H1 (cell line): ENCODE results near the gene UHRF2. TPM values are rescaled to one million over a fixed set of nuclear protein-coding genes. Genes with fewer than 3 reads are reported as not detected.

Experiments used
- CTCF ChIA-PET: fragments of 300-600 bp; sonication (Branson Sonifier 250); formaldehyde crosslinking; loops from one replicate; lab custom pipeline; 2021; ENCODE audit not compliant: partially characterized antibody; lab: Charles Lee
- POLR2A ChIA-PET: fragments of 300-600 bp; sonication (Branson Sonifier 250); formaldehyde crosslinking; loops from one replicate; lab custom pipeline; 2021; ENCODE audit warnings: inconsistent platforms; ENCODE audit not compliant: partially characterized antibody; lab: Charles Lee
- DNase-seq, 2 experiments: peaks; one replicate each; pipeline versions ENCODE4 v3.0.0 to v3.0.0-alpha.2; 2010 to 2022; ENCODE audit warnings: low spot score in 2 of 2, low read depth in 1 of 2, mixed read lengths in 1 of 2
- FAIRE-seq: peaks from 2 replicates; lab custom pipeline; 2011; peaks lifted over from hg19 to GRCh38; lab: Jason Lieb, UNC
- H2AFZ ChIP-seq: 2 replicates; pipeline ENCODE4 v1.8.1; 2012; ENCODE audit warnings: low read length, inconsistent platforms
- H2AK5ac ChIP-seq: 2 replicates; pipeline ENCODE4 v1.6.1; 2013; ENCODE audit warnings: low read depth, low read length
- H2BK120ac ChIP-seq: replicated peaks from 2 replicates; pipeline ENCODE3; 2013; ENCODE audit warnings: low read depth, low read length, inconsistent platforms
- H2BK12ac ChIP-seq: 2 replicates; pipeline ENCODE4 v1.6.1; 2013; ENCODE audit warnings: low read depth, low read length
- H2BK15ac ChIP-seq: 2 replicates; pipeline ENCODE4 v1.6.1; 2013; ENCODE audit warnings: low read length
- H2BK20ac ChIP-seq: 2 replicates; pipeline ENCODE4 v1.6.1; 2013; ENCODE audit warnings: low read length
- H2BK5ac ChIP-seq: 2 replicates; pipeline ENCODE4 v1.6.1; 2013; ENCODE audit warnings: low read depth, low read length
- H3K14ac ChIP-seq: 2 replicates; pipeline ENCODE4 v1.6.1; 2013; ENCODE audit warnings: inconsistent platforms; ENCODE audit not compliant: insufficient read length
- H3K18ac ChIP-seq: 2 replicates; pipeline ENCODE4 v1.6.1; 2013; ENCODE audit warnings: low read length; ENCODE audit errors: extremely low read depth
- H3K23ac ChIP-seq: 2 replicates; pipeline ENCODE4 v1.6.1; 2013; ENCODE audit warnings: inconsistent platforms; ENCODE audit not compliant: insufficient read length
- H3K23me2 ChIP-seq: 2 replicates; pipeline ENCODE4 v1.6.1; 2013; ENCODE audit warnings: low read depth, low read length
- H3K27ac ChIP-seq: 2 replicates; pipeline ENCODE4 v1.6.1; 2011; ENCODE audit warnings: low read depth, low read length, inconsistent platforms
- H3K27me3 ChIP-seq, 4 experiments: replicated peaks in 1 of 4; 1 replicate in 1 of 4; 2 replicates in 3 of 4; pipeline versions ENCODE4 v1.6.1 to v1.8.1; 2011 to 2013; ENCODE audit warnings: low read length in 3 of 4, mild to moderate bottlenecking in 3 of 4, inconsistent platforms in 2 of 4, mixed read lengths in 2 of 4, moderate library complexity in 1 of 4; ENCODE audit not compliant: control insufficient read depth in 3 of 4, insufficient read depth in 3 of 4; ENCODE audit errors: extremely low read depth in 1 of 4
- H3K36me3 ChIP-seq, 4 experiments: 2 replicates each; pipeline versions ENCODE4 v1.6.1 to v1.8.1; 2011 to 2013; ENCODE audit warnings: mild to moderate bottlenecking in 4 of 4, low read length in 3 of 4, moderate library complexity in 2 of 4, control low read depth in 1 of 4, inconsistent platforms in 1 of 4; ENCODE audit not compliant: insufficient read depth in 4 of 4, control insufficient read depth in 2 of 4
- H3K4ac ChIP-seq: replicated peaks from 2 replicates; pipeline ENCODE3; 2013; ENCODE audit warnings: low read length, low read depth, mixed read lengths, inconsistent platforms; ENCODE audit not compliant: insufficient read length
- H3K4me1 ChIP-seq, 4 experiments: replicated peaks in 1 of 4; 1 replicate in 1 of 4; 2 replicates in 3 of 4; pipeline versions ENCODE4 v1.6.1 to v1.8.1; 2011 to 2013; ENCODE audit warnings: low read length in 3 of 4, inconsistent platforms in 2 of 4, mixed read lengths in 1 of 4; ENCODE audit not compliant: insufficient read depth in 4 of 4, control insufficient read depth in 3 of 4
- H3K4me2 ChIP-seq, 2 experiments: 2 replicates each; pipeline versions ENCODE4 v1.6.1 to v1.8.1; 2011 to 2013; ENCODE audit warnings: low read depth in 2 of 2, low read length in 2 of 2, control low read depth in 1 of 2, inconsistent platforms in 1 of 2, mild to moderate bottlenecking in 1 of 2; ENCODE audit not compliant: insufficient read depth in 1 of 2
- H3K4me3 ChIP-seq, 4 experiments: fragments of 200-600, 300-600 bp in 1 of 4; sonication (generic), shearing (Covaris generic), sonication (Bioruptor Twin) in 1 of 4; 2 replicates each; pipeline versions ENCODE4 v1.5.1 to v1.8.1; 2011 to 2016; ENCODE audit warnings: low read length in 4 of 4, low read depth in 3 of 4, control low read depth in 2 of 4, inconsistent platforms in 2 of 4, mild to moderate bottlenecking in 2 of 4, mixed read lengths in 1 of 4, moderate library complexity in 1 of 4; ENCODE audit not compliant: insufficient read depth in 2 of 4; ENCODE audit errors: extremely low read depth in 1 of 4
- H3K56ac ChIP-seq: replicated peaks from 2 replicates; pipeline ENCODE3; 2013; ENCODE audit warnings: low read depth, mild to moderate bottlenecking, mixed read lengths, low read length, inconsistent platforms; ENCODE audit not compliant: insufficient read length
- H3K79me1 ChIP-seq: 2 replicates; pipeline ENCODE4 v1.6.1; 2013; ENCODE audit warnings: low read depth, low read length, control low read depth
- H3K79me2 ChIP-seq, 2 experiments: 2 replicates each; pipeline versions ENCODE4 v1.6.1 to v1.8.1; 2012 to 2013; ENCODE audit warnings: low read length in 2 of 2, mild to moderate bottlenecking in 2 of 2, inconsistent platforms in 1 of 2; ENCODE audit not compliant: insufficient read depth in 2 of 2, control insufficient read depth in 1 of 2
- H3K9ac ChIP-seq, 4 experiments: replicated peaks in 1 of 4; 1 replicate in 1 of 4; 2 replicates in 3 of 4; pipeline versions ENCODE4 v1.6.1 to v1.8.1; 2011 to 2013; ENCODE audit warnings: low read depth in 3 of 4, low read length in 3 of 4, control low read depth in 2 of 4, mild to moderate bottlenecking in 2 of 4, moderate library complexity in 2 of 4, inconsistent platforms in 1 of 4; ENCODE audit errors: extremely low read depth in 1 of 4
- H3K9me3 ChIP-seq, 2 experiments: 2 replicates each; pipeline versions ENCODE4 v1.6.1 to v1.8.1; 2012 to 2013; ENCODE audit warnings: mild to moderate bottlenecking in 2 of 2, moderate library complexity in 2 of 2, control low read depth in 1 of 2, inconsistent platforms in 1 of 2, low read depth in 1 of 2, low read length in 1 of 2, mixed read lengths in 1 of 2; ENCODE audit not compliant: insufficient read depth in 2 of 2
- H4K20me1 ChIP-seq, 2 experiments: replicated peaks in 1 of 2; 2 replicates each; pipeline versions ENCODE3 to v1.8.1; 2011 to 2013; ENCODE audit warnings: inconsistent platforms in 2 of 2, low read length in 2 of 2, mild to moderate bottlenecking in 1 of 2; ENCODE audit not compliant: insufficient read depth in 2 of 2, control insufficient read depth in 1 of 2
- H4K5ac ChIP-seq: 2 replicates; pipeline ENCODE4 v1.6.1; 2013; ENCODE audit warnings: low read length, low read depth, mixed read lengths, inconsistent platforms; ENCODE audit not compliant: insufficient read length
- H4K8ac ChIP-seq: 2 replicates; pipeline ENCODE4 v1.8.0; 2013; ENCODE audit warnings: mild to moderate bottlenecking, moderate library complexity, low read length, inconsistent platforms; ENCODE audit not compliant: insufficient read depth; ENCODE audit errors: extremely low read depth
- H4K91ac ChIP-seq: replicated peaks from 2 replicates; pipeline ENCODE3; 2013; ENCODE audit warnings: low read length, mixed read lengths, inconsistent platforms; ENCODE audit not compliant: insufficient read length
- KDM4A ChIP-seq: IDR thresholded peaks from one replicate; pipeline ENCODE4 v1.7.1; 2012; ENCODE audit warnings: low read depth, mild to moderate bottlenecking, moderate library complexity, low read length, inconsistent platforms; ENCODE audit not compliant: severe bottlenecking
- KDM5A ChIP-seq: fragments of 200-600 bp; IDR thresholded peaks from 2 replicates; pipeline ENCODE4 v1.7.1; 2012; ENCODE audit warnings: mild to moderate bottlenecking, low read length, inconsistent platforms, mixed read lengths
- POLR2A ChIP-seq, 2 experiments: IDR thresholded peaks; 1 replicate in 1 of 2; 2 replicates in 1 of 2; pipeline ENCODE4 v1.6.1; 2011; ENCODE audit warnings: low read depth in 2 of 2, low read length in 2 of 2, mild to moderate bottlenecking in 2 of 2; ENCODE audit errors: control extremely low read depth in 1 of 2
- RXRA ChIP-seq: IDR thresholded peaks from 2 replicates; pipeline ENCODE4 v1.6.1; 2011; ENCODE audit warnings: low read depth, mild to moderate bottlenecking, low read length, moderate library complexity; ENCODE audit not compliant: insufficient read depth
- WGBS, 2 experiments: shearing (Covaris generic) in 1 of 2; methylation state at CpG; one replicate each; pipeline versions ENCODE4 v1.1.6 to v1.1.7; 2013 to 2015; ENCODE audit warnings: low lambda C conversion rate in 2 of 2, mixed read lengths in 2 of 2, inconsistent platforms in 1 of 2, low coverage in 1 of 2, missing lambda C conversion rate in 1 of 2; ENCODE audit not compliant: insufficient replicate concordance in 2 of 2, insufficient coverage in 1 of 2, insufficient read length in 1 of 2; ENCODE audit errors: extremely low coverage in 1 of 2, missing lambda C conversion rate in 1 of 2; 5-methylcytosine and 5-hydroxymethylcytosine counted together
- polyA plus RNA-seq, 7 experiments: library from polyadenylated mRNA; depleted of rRNA in 3 of 7; stranded (reverse) in 5 of 7; unstranded in 2 of 7; fragments of >200 nt in 5 of 7; fragments of 200-250 nt in 2 of 7; gene quantifications; 1 replicate in 5 of 7; 2 replicates in 1 of 7; 4 replicates in 1 of 7; pipeline versions ENCODE4 v1.2.1 to v1.2.3, GENCODE V29; 2011 to 2013; ENCODE audit warnings: missing spikeins in 2 of 7, mixed read lengths in 2 of 7
- total RNA-seq: library from RNA; stranded (reverse); fragmentation: NEBNext Ultra II Directional; extraction: Animal tissue kit (Norgen Biotek cat#: 25700); gene quantifications from 2 replicates; pipeline ENCODE4 v1.2.1, GENCODE V29; 2021

The UHRF2 gene
- total and polyA plus RNA-seq, 2 of the 8 experiments (the other 6 are each of a cell fraction or from before 2014, with no cell fraction given), result 31.8 to 48.0 TPM

DNA sequence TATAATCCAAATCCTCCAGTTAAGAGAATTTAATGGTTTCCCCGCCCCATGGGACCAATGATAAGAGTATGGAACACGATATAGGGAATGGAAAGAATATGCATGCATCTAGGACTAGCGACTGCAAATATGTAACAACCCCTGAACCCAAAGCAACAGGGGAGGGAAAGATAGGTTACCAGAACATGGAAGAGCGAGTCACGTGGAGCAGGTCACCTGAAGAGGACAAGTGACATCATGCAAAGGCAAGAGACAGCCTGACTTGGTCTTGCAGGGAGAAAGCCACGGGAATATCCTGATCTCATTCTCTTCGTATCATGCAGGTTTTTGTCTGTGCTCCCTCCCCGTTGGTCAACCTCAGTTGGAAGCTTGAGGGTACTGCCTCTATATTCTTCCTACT, 4.7 kb upstream of the UHRF2 start:
- Histone ChIP-seq H2BK20ac (no peak overlapping the region), H3K9me3 (no peaks in the 10 kb centered on the region), H3K79me2 (peaks cover 0 to under 1% of the 10 kb centered on the region in 2 experiments; a peak in 1 of 4 replicates), H2AK5ac (no peak overlapping the region), H3K4me2 (no peak overlapping the region), H2BK12ac (no peak overlapping the region), H4K91ac (no peak overlapping the region), H3K56ac (no peak overlapping the region), H4K5ac (no peak overlapping the region), H3K23ac (no peak overlapping the region), H3K4me3 (no peak overlapping the region), H3K4me1 (peaks cover 0 to 2% (median 0%) of the 10 kb centered on the region in 4 experiments; a peak in 2 of 7 replicates), H3K23me2 (peaks cover 6% of the 10 kb centered on the region; the same call in 1 of the 2 replicates), H2BK120ac (no peak overlapping the region), H2BK5ac (no peak overlapping the region), H4K20me1 (no peaks in the 10 kb centered on the region), H3K79me1 (no peaks in the 10 kb centered on the region), H3K27ac (no peak overlapping the region), H3K36me3 (no peaks in the 10 kb centered on the region), H4K8ac (no peak overlapping the region), H3K9ac (no peak overlapping the region), H3K4ac (no peak overlapping the region), H3K27me3 (no peaks in the 10 kb centered on the region), H3K18ac (no peak overlapping the region), H2AFZ (no peak overlapping the region), H3K14ac (no peak overlapping the region), H2BK15ac (no peak overlapping the region)
- TF ChIP-seq POLR2A (IDR thresholded peaks at IDR 0.05; ENCODE audit: control extremely low read depth in 1 of 2, low read depth in 2 of 2, low read length in 2 of 2), result no peak
- no peak for TF ChIP-seq RXRA
- no peak for TF ChIP-seq KDM4A
- no peak for TF ChIP-seq KDM5A
- CTCF ChIA-PET, result no interaction called here
- FAIRE-seq, result no peak
- POLR2A ChIA-PET, result no interaction called here
- no peak for DNase-seq
- 88% methylated on average over 8 of the region's 8 CpGs; no CpG with 5 or more reads in 1 of the 2 experiments for WGBS, 2 experiments
